LNCAP (cell line): ENCODE measurements around the gene MCM9.

Source experiments
- TF ChIP-seq, protein P1 (sequence below): fragments of 450-650 bp; IDR thresholded peaks from 2 replicates; pipeline ENCODE4 v1.5.1; 2017; ENCODE audit warnings: mild to moderate bottlenecking

MCM9 gene

DNA sequence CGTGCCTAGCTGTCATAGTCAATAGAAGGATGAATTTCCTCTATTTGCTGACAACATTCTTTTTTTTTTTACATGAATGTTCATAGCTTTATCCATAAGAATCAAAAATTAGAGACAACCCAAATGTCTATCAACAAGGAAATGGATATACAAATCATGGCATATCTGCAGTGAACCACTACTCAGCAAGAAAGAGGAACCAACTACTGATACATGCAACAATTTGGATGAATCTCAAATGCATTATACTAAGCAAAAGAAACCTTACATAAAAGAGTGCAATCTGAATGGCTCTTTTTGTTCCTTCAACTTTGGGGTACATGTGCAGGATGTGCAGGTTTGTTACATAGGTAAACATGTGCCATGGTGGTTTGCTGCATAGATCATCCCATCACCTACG lies 17.7 kb upstream of the MCM9 start:
- TF ChIP-seq, protein P1, sequence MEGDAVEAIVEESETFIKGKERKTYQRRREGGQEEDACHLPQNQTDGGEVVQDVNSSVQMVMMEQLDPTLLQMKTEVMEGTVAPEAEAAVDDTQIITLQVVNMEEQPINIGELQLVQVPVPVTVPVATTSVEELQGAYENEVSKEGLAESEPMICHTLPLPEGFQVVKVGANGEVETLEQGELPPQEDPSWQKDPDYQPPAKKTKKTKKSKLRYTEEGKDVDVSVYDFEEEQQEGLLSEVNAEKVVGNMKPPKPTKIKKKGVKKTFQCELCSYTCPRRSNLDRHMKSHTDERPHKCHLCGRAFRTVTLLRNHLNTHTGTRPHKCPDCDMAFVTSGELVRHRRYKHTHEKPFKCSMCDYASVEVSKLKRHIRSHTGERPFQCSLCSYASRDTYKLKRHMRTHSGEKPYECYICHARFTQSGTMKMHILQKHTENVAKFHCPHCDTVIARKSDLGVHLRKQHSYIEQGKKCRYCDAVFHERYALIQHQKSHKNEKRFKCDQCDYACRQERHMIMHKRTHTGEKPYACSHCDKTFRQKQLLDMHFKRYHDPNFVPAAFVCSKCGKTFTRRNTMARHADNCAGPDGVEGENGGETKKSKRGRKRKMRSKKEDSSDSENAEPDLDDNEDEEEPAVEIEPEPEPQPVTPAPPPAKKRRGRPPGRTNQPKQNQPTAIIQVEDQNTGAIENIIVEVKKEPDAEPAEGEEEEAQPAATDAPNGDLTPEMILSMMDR = no peak

DNA sequence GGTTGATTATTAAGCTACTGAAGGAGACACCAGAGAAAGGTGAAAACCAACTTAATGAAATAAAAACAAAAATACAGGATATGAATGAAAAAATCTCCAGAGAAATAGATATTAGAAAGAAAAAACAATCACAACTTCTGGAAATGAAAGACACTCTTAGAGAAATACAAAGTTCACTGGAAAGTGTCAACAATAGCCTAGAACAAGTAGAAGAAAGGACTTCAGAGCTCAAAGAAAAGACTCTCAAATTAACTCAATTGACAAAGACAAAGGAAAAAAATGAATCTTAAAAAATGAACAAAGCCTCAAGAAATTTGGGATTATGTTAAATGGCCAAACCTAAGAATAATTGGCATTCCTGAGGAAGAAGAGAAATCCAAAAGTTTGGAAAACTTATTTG lies 10.3 kb upstream of the MCM9 start:
- TF ChIP-seq, protein P1 = no peak

DNA sequence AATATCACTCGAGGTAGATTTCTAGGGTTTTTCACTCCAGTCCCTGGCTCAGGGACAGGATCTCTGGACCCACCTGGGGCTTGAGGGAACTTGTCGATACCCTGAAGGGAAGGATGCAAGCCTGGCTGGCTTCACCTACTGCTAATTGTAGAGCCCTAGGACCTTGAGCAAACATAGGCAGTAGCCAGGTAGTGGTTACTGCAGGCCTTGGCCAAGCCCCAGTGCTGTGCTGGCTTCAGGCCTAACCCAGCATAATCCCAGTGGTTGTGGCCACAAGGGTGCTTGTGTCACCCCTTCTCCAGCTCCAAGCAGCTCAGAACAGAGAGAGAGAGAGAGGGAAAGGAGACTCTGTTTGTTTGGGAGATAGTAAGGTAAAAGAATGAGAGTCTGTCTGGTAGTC lies 5.8 kb upstream of the MCM9 start:
- TF ChIP-seq, protein P1 = no peak

DNA sequence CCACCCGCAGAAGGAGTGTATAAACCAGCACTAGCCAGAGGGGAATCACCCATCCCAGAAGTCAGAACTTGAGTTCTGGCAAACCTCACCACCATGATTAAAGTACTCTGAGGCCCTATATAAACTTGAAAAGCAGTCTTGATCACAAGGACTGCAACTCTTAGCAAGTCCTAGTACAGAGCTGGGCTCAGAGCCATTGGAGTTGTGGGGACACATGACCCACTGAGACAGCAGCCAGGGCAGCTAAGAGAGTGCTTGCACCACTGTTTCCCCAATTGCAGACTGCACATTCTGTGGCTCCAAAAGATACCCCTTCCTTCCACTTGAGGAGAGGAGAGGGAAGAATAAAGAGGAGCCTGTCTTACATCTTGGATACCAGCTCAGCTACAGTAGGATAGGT lies 4.7 kb upstream of the MCM9 start:
- TF ChIP-seq, protein P1 = no peak

DNA sequence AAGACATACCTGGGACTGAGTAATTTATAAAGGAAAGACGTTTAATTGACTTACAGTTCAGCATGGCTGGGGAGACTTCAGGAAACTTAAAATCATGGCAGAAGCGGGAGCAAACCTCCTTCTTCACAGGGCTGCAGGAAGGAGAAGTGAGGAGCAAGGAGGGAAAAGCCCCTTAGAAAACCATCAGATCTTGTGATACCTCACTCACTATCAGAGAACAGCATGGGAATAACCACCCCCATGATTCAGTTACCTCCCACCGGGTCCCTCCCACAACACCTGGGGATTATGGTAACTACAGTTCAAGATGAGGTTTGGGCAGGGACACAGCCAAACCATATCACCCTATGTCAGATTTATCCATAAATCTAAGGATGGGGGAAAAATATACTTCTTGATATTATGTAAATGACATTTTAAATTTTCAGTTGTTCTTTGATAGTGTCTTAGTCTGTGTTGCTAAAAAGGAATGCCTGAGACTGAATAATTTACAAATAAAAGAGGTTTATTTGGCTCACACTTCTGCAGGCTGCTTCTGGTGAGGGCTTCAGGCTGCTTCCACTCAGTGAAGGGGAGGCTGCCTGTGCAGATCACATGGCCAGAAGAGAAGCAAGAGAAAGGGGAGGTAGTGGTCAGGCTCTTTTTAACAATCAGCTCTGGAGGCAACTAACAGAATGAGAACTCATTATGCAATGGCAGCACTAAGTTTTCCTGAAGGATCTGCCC lies 1.2 kb upstream of the MCM9 start:
- TF ChIP-seq, protein P1 = no peak

DNA sequence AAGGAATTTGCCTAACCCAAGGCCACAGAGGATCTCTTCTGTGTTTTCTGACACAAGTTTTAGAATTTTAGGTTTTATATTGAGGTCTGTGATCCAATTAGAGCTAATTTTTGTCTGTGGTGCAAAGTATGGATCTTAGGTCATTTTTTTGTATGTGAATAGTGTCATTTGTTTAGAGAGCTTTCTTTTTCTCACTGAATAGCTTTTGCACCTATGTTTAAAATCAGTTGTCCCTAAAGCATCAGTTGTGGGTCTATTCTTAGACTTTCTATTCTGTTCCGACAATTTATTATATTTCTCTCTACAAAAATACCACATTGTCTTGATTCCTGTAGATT lies 341 bp upstream of the MCM9 start:
- TF ChIP-seq, protein P1 = no peak

DNA sequence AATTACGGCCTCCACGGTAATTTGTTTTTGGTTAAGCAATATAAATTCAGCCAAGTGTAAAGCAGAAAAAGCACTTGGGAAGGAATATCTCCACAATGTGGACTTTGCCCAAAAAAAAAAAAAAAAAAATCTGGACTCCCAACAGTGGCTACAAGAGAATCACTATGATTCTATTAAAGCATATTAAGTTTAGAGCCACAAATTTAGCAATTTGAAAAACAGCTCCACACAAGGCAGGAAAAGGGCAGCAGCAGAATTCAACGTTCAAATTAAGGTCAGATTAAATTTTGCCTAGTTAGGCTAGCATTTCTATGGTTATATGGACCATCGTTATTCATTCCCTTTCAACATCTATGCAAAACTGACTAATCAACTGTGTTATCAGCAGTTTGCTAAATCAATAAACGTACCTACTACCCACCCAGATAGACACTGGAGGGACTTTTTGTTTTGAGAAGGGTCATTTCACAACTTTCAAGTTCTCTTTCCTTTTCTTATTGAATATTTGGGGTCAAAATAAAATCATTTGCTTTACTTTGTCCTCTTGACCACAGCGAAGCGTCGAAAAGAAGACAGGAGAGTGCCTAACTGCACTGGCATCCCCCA lies 1.0 kb downstream of the MCM9 start:
- TF ChIP-seq, protein P1 = no peak
